H1 (cell line): ENCODE results near the gene CDK10. TPM values are rescaled to one million over a fixed set of nuclear protein-coding genes. Genes with fewer than 3 reads are reported as not detected.

Experiments
- CTCF ChIA-PET: fragments of 300-600 bp; sonication (Branson Sonifier 250); formaldehyde crosslinking; loops from one replicate; lab custom pipeline; 2021; ENCODE audit not compliant: partially characterized antibody; lab: Charles Lee
- POLR2A ChIA-PET: fragments of 300-600 bp; sonication (Branson Sonifier 250); formaldehyde crosslinking; loops from one replicate; lab custom pipeline; 2021; ENCODE audit warnings: inconsistent platforms; ENCODE audit not compliant: partially characterized antibody; lab: Charles Lee
- DNase-seq, 2 experiments: peaks; one replicate each; pipeline versions ENCODE4 v3.0.0 to v3.0.0-alpha.2; 2010 to 2022; ENCODE audit warnings: low spot score in 2 of 2, low read depth in 1 of 2, mixed read lengths in 1 of 2
- FAIRE-seq: peaks from 2 replicates; lab custom pipeline; 2011; peaks lifted over from hg19 to GRCh38; lab: Jason Lieb, UNC
- H2AFZ ChIP-seq: 2 replicates; pipeline ENCODE4 v1.8.1; 2012; ENCODE audit warnings: low read length, inconsistent platforms
- H2AK5ac ChIP-seq: 2 replicates; pipeline ENCODE4 v1.6.1; 2013; ENCODE audit warnings: low read depth, low read length
- H2BK120ac ChIP-seq: replicated peaks from 2 replicates; pipeline ENCODE3; 2013; ENCODE audit warnings: low read depth, low read length, inconsistent platforms
- H2BK12ac ChIP-seq: 2 replicates; pipeline ENCODE4 v1.6.1; 2013; ENCODE audit warnings: low read depth, low read length
- H2BK15ac ChIP-seq: 2 replicates; pipeline ENCODE4 v1.6.1; 2013; ENCODE audit warnings: low read length
- H2BK20ac ChIP-seq: 2 replicates; pipeline ENCODE4 v1.6.1; 2013; ENCODE audit warnings: low read length
- H2BK5ac ChIP-seq: 2 replicates; pipeline ENCODE4 v1.6.1; 2013; ENCODE audit warnings: low read depth, low read length
- H3K14ac ChIP-seq: 2 replicates; pipeline ENCODE4 v1.6.1; 2013; ENCODE audit warnings: inconsistent platforms; ENCODE audit not compliant: insufficient read length
- H3K18ac ChIP-seq: 2 replicates; pipeline ENCODE4 v1.6.1; 2013; ENCODE audit warnings: low read length; ENCODE audit errors: extremely low read depth
- H3K23ac ChIP-seq: 2 replicates; pipeline ENCODE4 v1.6.1; 2013; ENCODE audit warnings: inconsistent platforms; ENCODE audit not compliant: insufficient read length
- H3K23me2 ChIP-seq: 2 replicates; pipeline ENCODE4 v1.6.1; 2013; ENCODE audit warnings: low read depth, low read length
- H3K27ac ChIP-seq: 2 replicates; pipeline ENCODE4 v1.6.1; 2011; ENCODE audit warnings: low read depth, low read length, inconsistent platforms
- H3K27me3 ChIP-seq, 4 experiments: replicated peaks in 1 of 4; 1 replicate in 1 of 4; 2 replicates in 3 of 4; pipeline versions ENCODE4 v1.6.1 to v1.8.1; 2011 to 2013; ENCODE audit warnings: low read length in 3 of 4, mild to moderate bottlenecking in 3 of 4, inconsistent platforms in 2 of 4, mixed read lengths in 2 of 4, moderate library complexity in 1 of 4; ENCODE audit not compliant: control insufficient read depth in 3 of 4, insufficient read depth in 3 of 4; ENCODE audit errors: extremely low read depth in 1 of 4
- H3K36me3 ChIP-seq, 4 experiments: 2 replicates each; pipeline versions ENCODE4 v1.6.1 to v1.8.1; 2011 to 2013; ENCODE audit warnings: mild to moderate bottlenecking in 4 of 4, low read length in 3 of 4, moderate library complexity in 2 of 4, control low read depth in 1 of 4, inconsistent platforms in 1 of 4; ENCODE audit not compliant: insufficient read depth in 4 of 4, control insufficient read depth in 2 of 4
- H3K4ac ChIP-seq: replicated peaks from 2 replicates; pipeline ENCODE3; 2013; ENCODE audit warnings: low read length, low read depth, mixed read lengths, inconsistent platforms; ENCODE audit not compliant: insufficient read length
- H3K4me1 ChIP-seq, 4 experiments: replicated peaks in 1 of 4; 1 replicate in 1 of 4; 2 replicates in 3 of 4; pipeline versions ENCODE4 v1.6.1 to v1.8.1; 2011 to 2013; ENCODE audit warnings: low read length in 3 of 4, inconsistent platforms in 2 of 4, mixed read lengths in 1 of 4; ENCODE audit not compliant: insufficient read depth in 4 of 4, control insufficient read depth in 3 of 4
- H3K4me2 ChIP-seq, 2 experiments: 2 replicates each; pipeline versions ENCODE4 v1.6.1 to v1.8.1; 2011 to 2013; ENCODE audit warnings: low read depth in 2 of 2, low read length in 2 of 2, control low read depth in 1 of 2, inconsistent platforms in 1 of 2, mild to moderate bottlenecking in 1 of 2; ENCODE audit not compliant: insufficient read depth in 1 of 2
- H3K4me3 ChIP-seq, 4 experiments: fragments of 200-600, 300-600 bp in 1 of 4; sonication (generic), shearing (Covaris generic), sonication (Bioruptor Twin) in 1 of 4; 2 replicates each; pipeline versions ENCODE4 v1.5.1 to v1.8.1; 2011 to 2016; ENCODE audit warnings: low read length in 4 of 4, low read depth in 3 of 4, control low read depth in 2 of 4, inconsistent platforms in 2 of 4, mild to moderate bottlenecking in 2 of 4, mixed read lengths in 1 of 4, moderate library complexity in 1 of 4; ENCODE audit not compliant: insufficient read depth in 2 of 4; ENCODE audit errors: extremely low read depth in 1 of 4
- H3K56ac ChIP-seq: replicated peaks from 2 replicates; pipeline ENCODE3; 2013; ENCODE audit warnings: low read depth, mild to moderate bottlenecking, mixed read lengths, low read length, inconsistent platforms; ENCODE audit not compliant: insufficient read length
- H3K79me1 ChIP-seq: 2 replicates; pipeline ENCODE4 v1.6.1; 2013; ENCODE audit warnings: low read depth, low read length, control low read depth
- H3K79me2 ChIP-seq, 2 experiments: 2 replicates each; pipeline versions ENCODE4 v1.6.1 to v1.8.1; 2012 to 2013; ENCODE audit warnings: low read length in 2 of 2, mild to moderate bottlenecking in 2 of 2, inconsistent platforms in 1 of 2; ENCODE audit not compliant: insufficient read depth in 2 of 2, control insufficient read depth in 1 of 2
- H3K9ac ChIP-seq, 4 experiments: replicated peaks in 1 of 4; 1 replicate in 1 of 4; 2 replicates in 3 of 4; pipeline versions ENCODE4 v1.6.1 to v1.8.1; 2011 to 2013; ENCODE audit warnings: low read depth in 3 of 4, low read length in 3 of 4, control low read depth in 2 of 4, mild to moderate bottlenecking in 2 of 4, moderate library complexity in 2 of 4, inconsistent platforms in 1 of 4; ENCODE audit errors: extremely low read depth in 1 of 4
- H3K9me3 ChIP-seq, 2 experiments: 2 replicates each; pipeline versions ENCODE4 v1.6.1 to v1.8.1; 2012 to 2013; ENCODE audit warnings: mild to moderate bottlenecking in 2 of 2, moderate library complexity in 2 of 2, control low read depth in 1 of 2, inconsistent platforms in 1 of 2, low read depth in 1 of 2, low read length in 1 of 2, mixed read lengths in 1 of 2; ENCODE audit not compliant: insufficient read depth in 2 of 2
- H4K20me1 ChIP-seq, 2 experiments: replicated peaks in 1 of 2; 2 replicates each; pipeline versions ENCODE3 to v1.8.1; 2011 to 2013; ENCODE audit warnings: inconsistent platforms in 2 of 2, low read length in 2 of 2, mild to moderate bottlenecking in 1 of 2; ENCODE audit not compliant: insufficient read depth in 2 of 2, control insufficient read depth in 1 of 2
- H4K5ac ChIP-seq: 2 replicates; pipeline ENCODE4 v1.6.1; 2013; ENCODE audit warnings: low read length, low read depth, mixed read lengths, inconsistent platforms; ENCODE audit not compliant: insufficient read length
- H4K8ac ChIP-seq: 2 replicates; pipeline ENCODE4 v1.8.0; 2013; ENCODE audit warnings: mild to moderate bottlenecking, moderate library complexity, low read length, inconsistent platforms; ENCODE audit not compliant: insufficient read depth; ENCODE audit errors: extremely low read depth
- H4K91ac ChIP-seq: replicated peaks from 2 replicates; pipeline ENCODE3; 2013; ENCODE audit warnings: low read length, mixed read lengths, inconsistent platforms; ENCODE audit not compliant: insufficient read length
- ASH2L ChIP-seq: fragments of 200-600, 300-600 bp; sonication (generic); IDR thresholded peaks from one replicate; pipeline ENCODE4 v1.7.1; 2017; ENCODE audit warnings: low read length
- CBX8 ChIP-seq: fragments of 300-800, 300-1000 bp; sonication (generic); IDR thresholded peaks from 2 replicates; pipeline ENCODE4 v1.7.1; 2016; ENCODE audit warnings: low read depth, low read length, borderline replicate concordance
- CEBPB ChIP-seq: IDR thresholded peaks from 2 replicates; pipeline ENCODE4 v1.6.1; 2012; ENCODE audit warnings: low read depth, low read length
- CTBP2 ChIP-seq: IDR thresholded peaks from 2 replicates; pipeline ENCODE4 v1.7.0; 2011; ENCODE audit warnings: borderline replicate concordance, mild to moderate bottlenecking, moderate library complexity, mixed read lengths, low read length; ENCODE audit not compliant: insufficient read depth, insufficient read length
- CTCF ChIP-seq, 3 experiments: IDR thresholded peaks; 1 replicate in 2 of 3; 2 replicates in 1 of 3; pipeline versions ENCODE4 v1.5.1 to v1.6.1; 2011; ENCODE audit warnings: low read length in 3 of 3, mild to moderate bottlenecking in 3 of 3, inconsistent platforms in 2 of 3, low read depth in 1 of 3, moderate library complexity in 1 of 3; ENCODE audit not compliant: insufficient read depth in 1 of 3; ENCODE audit errors: control extremely low read depth in 1 of 3
- FOSL1 ChIP-seq: IDR thresholded peaks from 2 replicates; pipeline ENCODE4 v1.6.1; 2011; ENCODE audit warnings: mild to moderate bottlenecking, low read depth, low read length, moderate library complexity; ENCODE audit not compliant: insufficient read depth
- JUND ChIP-seq: IDR thresholded peaks from 2 replicates; pipeline ENCODE4 v1.6.1; 2011; ENCODE audit warnings: mild to moderate bottlenecking, improper control_type of control experiment, low read length
- NRF1 ChIP-seq: IDR thresholded peaks from 2 replicates; pipeline ENCODE4 v1.6.1; 2011; ENCODE audit warnings: mild to moderate bottlenecking, low read depth, low read length, improper control_type of control experiment
- TAF7 ChIP-seq: optimal IDR thresholded peaks from 2 replicates; pipeline ENCODE3; 2011; ENCODE audit warnings: low read depth, mild to moderate bottlenecking, inconsistent platforms, low read length, moderate library complexity, borderline replicate concordance
- TEAD4 ChIP-seq: IDR thresholded peaks from 2 replicates; pipeline ENCODE4 v1.6.1; 2012; ENCODE audit warnings: low read depth, low read length, inconsistent platforms, mixed read lengths
- WGBS, 2 experiments: shearing (Covaris generic) in 1 of 2; methylation state at CpG; one replicate each; pipeline versions ENCODE4 v1.1.6 to v1.1.7; 2013 to 2015; ENCODE audit warnings: low lambda C conversion rate in 2 of 2, mixed read lengths in 2 of 2, inconsistent platforms in 1 of 2, low coverage in 1 of 2, missing lambda C conversion rate in 1 of 2; ENCODE audit not compliant: insufficient replicate concordance in 2 of 2, insufficient coverage in 1 of 2, insufficient read length in 1 of 2; ENCODE audit errors: extremely low coverage in 1 of 2, missing lambda C conversion rate in 1 of 2; 5-methylcytosine and 5-hydroxymethylcytosine counted together
- polyA plus RNA-seq, 7 experiments: library from polyadenylated mRNA; depleted of rRNA in 3 of 7; stranded (reverse) in 5 of 7; unstranded in 2 of 7; fragments of >200 nt in 5 of 7; fragments of 200-250 nt in 2 of 7; gene quantifications; 1 replicate in 5 of 7; 2 replicates in 1 of 7; 4 replicates in 1 of 7; pipeline versions ENCODE4 v1.2.1 to v1.2.3, GENCODE V29; 2011 to 2013; ENCODE audit warnings: missing spikeins in 2 of 7, mixed read lengths in 2 of 7
- total RNA-seq: library from RNA; stranded (reverse); fragmentation: NEBNext Ultra II Directional; extraction: Animal tissue kit (Norgen Biotek cat#: 25700); gene quantifications from 2 replicates; pipeline ENCODE4 v1.2.1, GENCODE V29; 2021

The CDK10 gene
- total and polyA plus RNA-seq, 2 of the 8 experiments (the other 6 are each of a cell fraction or from before 2014, with no cell fraction given) = 49.5 to 83.9 TPM

- FAIRE-seq (no peak), DNase-seq (no peak)
- H3K9ac ChIP-seq = no peak overlapping the region
- H3K36me3 ChIP-seq = peaks cover 0 to 3% (median under 1%) of the 10 kb centered on the region in 4 experiments; a peak in 2 of 8 replicates
- H4K8ac ChIP-seq = no peak overlapping the region
- no peak overlapping the region for H3K4ac ChIP-seq
- no peaks in the 10 kb centered on the region for H3K9me3 ChIP-seq
- WGBS, 2 experiments = 94% methylated on average over 10 of the region's 10 CpGs; no CpG with 5 or more reads in 1 of the 2 experiments
- no peak overlapping the region for H2BK20ac ChIP-seq
- no peak overlapping the region for H3K4me3 ChIP-seq
- ChIA-PET CTCF (interaction anchor here (0.7 to 1.3 kb wide), 5 partner anchors 12 to 52 kb away, joined by 3 to 5 read pairs (median 3); no protein-coding TSS in a partner anchor), POLR2A (interaction anchor here (0.6 to 2.9 kb wide), 5 partner anchors 10 to 61 kb away, joined by 3 to 11 read pairs (median 3); no protein-coding TSS in a partner anchor)
- peaks cover 13% of the 10 kb centered on the region for H3K79me1 ChIP-seq
- H2AFZ ChIP-seq = no peak overlapping the region
- H2BK12ac ChIP-seq = no peak overlapping the region
- H3K27me3 ChIP-seq = no peaks in the 10 kb centered on the region
- no peak overlapping the region for H2BK5ac ChIP-seq
- no peak overlapping the region for H2AK5ac ChIP-seq
- no peak overlapping the region for H3K27ac ChIP-seq
- no peak overlapping the region for H2BK120ac ChIP-seq
- H3K4me2 ChIP-seq = no peak overlapping the region
- H3K56ac ChIP-seq = no peak overlapping the region
- peaks cover 0 to 29% of the 10 kb centered on the region in 2 experiments; a peak in 2 of 4 replicates for H3K79me2 ChIP-seq
- H3K18ac ChIP-seq = no peak overlapping the region
- H3K4me1 ChIP-seq = peaks cover 0 to 8% (median 3%) of the 10 kb centered on the region in 4 experiments; a peak in 3 of 7 replicates
- no peak overlapping the region for H4K91ac ChIP-seq
- H3K23ac ChIP-seq = no peak overlapping the region
- H4K5ac ChIP-seq = no peak overlapping the region
- H3K14ac ChIP-seq = no peak overlapping the region
- peaks cover 8% of the 10 kb centered on the region for H3K23me2 ChIP-seq
- peaks cover 8 to 10% of the 10 kb centered on the region in 2 experiments for H4K20me1 ChIP-seq
- no peak overlapping the region for H2BK15ac ChIP-seq
- no peak for TF ChIP-seq CTCF (IDR thresholded peaks at IDR 0.05; ENCODE audit: control extremely low read depth in 1 of 3, insufficient read depth in 1 of 3, low read depth in 1 of 3, low read length in 3 of 3)
- TF ChIP-seq JUND = no peak
- TF ChIP-seq ASH2L = no peak
- TF ChIP-seq TEAD4 = no peak
- TF ChIP-seq CEBPB = no peak
- TF ChIP-seq NRF1 = no peak
- no peak for TF ChIP-seq FOSL1
- TF ChIP-seq CTBP2 = no peak
- no peak for TF ChIP-seq CBX8
- no peak for TF ChIP-seq TAF7
Observed at GRCh38 chr16:89653656-89654295, 32.7 kb upstream of the CDK10 start.
